ENCODE data around the gene ANKRD16.
"Not testable (repeated sequence)": the region's sequence is repeated elsewhere in the genome, so short reads cannot be mapped to it uniquely, and the experiment has no call there.

Gene ANKRD16

GRCh38 chr10:5889624-5890451 is at the start of gene ANKRD16, which contains the start of gene FBH1:
ANKRD16 (minus strand) TSS chr10:5889893; CDS start chr10:5889354, 539 bp downstream.
FBH1 (plus strand) TSS chr10:5890243; CDS start chr10:5890346, 103 bp downstream.
- peak; percentile 98 for DNase-seq

GRCh38 chr10:5938291-5938690 is 48.6 kb upstream of the ANKRD16 start:
- no peak for DNase-seq

GRCh38 chr10:5937016-5937415 is 47.3 kb upstream of the ANKRD16 start:
- no peak for DNase-seq

- no peak for DNase-seq
These were observed 45.9 kb upstream of the ANKRD16 start for GRCh38 chr10:5935628-5936027.

GRCh38 chr10:5933909-5934546 is 44.3 kb upstream of the ANKRD16 start:
- DNase-seq: no peak

- DNase-seq: no peak
These were observed 42.7 kb upstream of the ANKRD16 start for GRCh38 chr10:5932345-5932744.

- no peak for DNase-seq
These were observed 40.6 kb upstream of the ANKRD16 start for GRCh38 chr10:5930272-5930671.

GRCh38 chr10:5929442-5929841 is 39.7 kb upstream of the ANKRD16 start:
- DNase-seq: no peak

GRCh38 chr10:5927306-5927705 is 37.6 kb upstream of the ANKRD16 start:
- no peak for DNase-seq

- DNase-seq: no peak
These were observed 35.2 kb upstream of the ANKRD16 start for GRCh38 chr10:5924889-5925288.

GRCh38 chr10:5921746-5922145 is 32.1 kb upstream of the ANKRD16 start:
- DNase-seq: no peak

- DNase-seq: no peak
These were observed 29.9 kb upstream of the ANKRD16 start for GRCh38 chr10:5919568-5919967.

- no peak for DNase-seq
These were observed 29.1 kb upstream of the ANKRD16 start for GRCh38 chr10:5918763-5919162.

- no peak for DNase-seq
These were observed 27.6 kb upstream of the ANKRD16 start for GRCh38 chr10:5917305-5917704.

GRCh38 chr10:5915451-5915850 is 25.8 kb upstream of the ANKRD16 start:
- DNase-seq: no peak

- no peak for DNase-seq
These were observed 24.0 kb upstream of the ANKRD16 start for GRCh38 chr10:5913736-5914135.

GRCh38 chr10:5911670-5912069 is 22.0 kb upstream of the ANKRD16 start:
- DNase-seq: no peak

- no peak for DNase-seq
These were observed 20.8 kb upstream of the ANKRD16 start for GRCh38 chr10:5910323-5911100.

GRCh38 chr10:5908676-5909075 is 19.0 kb upstream of the ANKRD16 start:
- DNase-seq: not testable (repeated sequence)

- DNase-seq: no peak
These were observed 17.0 kb upstream of the ANKRD16 start for GRCh38 chr10:5906651-5907050.

- no peak for DNase-seq
These were observed 16.3 kb upstream of the ANKRD16 start for GRCh38 chr10:5905854-5906507.

- no peak for DNase-seq
These were observed 14.5 kb upstream of the ANKRD16 start for GRCh38 chr10:5904227-5904626.

- no peak for DNase-seq
These were observed 13.9 kb upstream of the ANKRD16 start for GRCh38 chr10:5903563-5903962.

Measured in NCI-H1436 (cell line).